K562 (cell line): ENCODE data around the gene CFAP90.

Experiments
- EZH2 ChIP-seq: IDR thresholded peaks from 2 replicates; pipeline ENCODE4 v1.6.1; 2012; ENCODE audit warnings: low read depth, mild to moderate bottlenecking, inconsistent platforms, low read length, borderline replicate concordance
- GTF2F1 ChIP-seq: IDR thresholded peaks from 2 replicates; pipeline ENCODE4 v1.6.1; 2011; ENCODE audit warnings: low read depth, low read length, improper control_type of control experiment
- HDAC2 ChIP-seq: fragments of 450-650 bp; IDR thresholded peaks from 2 replicates; pipeline ENCODE4 v1.6.1; 2016; ENCODE audit warnings: mild to moderate bottlenecking
- ILF3 ChIP-seq: fragments of 450-650 bp; IDR thresholded peaks from 2 replicates; pipeline ENCODE4 v1.6.1; 2018; ENCODE audit warnings: antibody characterized with exemption, mild to moderate bottlenecking, moderate library complexity, borderline replicate concordance
- JUN ChIP-seq, 2 experiments: sonication (generic) in 1 of 2; formaldehyde crosslinking in 1 of 2; IDR thresholded peaks; 2 replicates each; pipeline versions ENCODE4 v1.6.1 to v1.8.0; 2012 to 2022; ENCODE audit warnings: borderline replicate concordance in 2 of 2, mild to moderate bottlenecking in 2 of 2, improper control_type of control experiment in 1 of 2, low read depth in 1 of 2, low read length in 1 of 2, missing genetic modification reagents in 1 of 2
- JUND ChIP-seq, 2 experiments: IDR thresholded peaks; 2 replicates in 1 of 2; 3 replicates in 1 of 2; pipeline ENCODE4 v1.6.1; 2011; ENCODE audit warnings: borderline replicate concordance in 2 of 2, low read depth in 2 of 2, low read length in 2 of 2, improper control_type of control experiment in 1 of 2, missing biosample characterization in 1 of 2, missing genetic modification characterization in 1 of 2, missing genetic modification reagents in 1 of 2
- NFRKB ChIP-seq: fragments of 450-650 bp; IDR thresholded peaks from 2 replicates; pipeline ENCODE4 v1.6.1; 2016; ENCODE audit warnings: low read depth
- NR4A1 ChIP-seq, 2 experiments: fragments of 250-450 bp in 1 of 2; fragments of 450-650 bp in 1 of 2; sonication (Bioruptor Pico) in 1 of 2; IDR thresholded peaks; 2 replicates each; pipeline versions ENCODE4 v1.4.0 to v1.6.1; 2016 to 2020; ENCODE audit warnings: mild to moderate bottlenecking in 2 of 2, missing compliant biosample characterization in 1 of 2, missing genetic modification characterization in 1 of 2, moderate library complexity in 1 of 2
- PRMT5 ChIP-seq: sonication (generic); formaldehyde crosslinking; IDR thresholded peaks from 2 replicates; pipeline ENCODE4 v1.5.0; 2020; ENCODE audit warnings: missing genetic modification reagents
- SETDB1 ChIP-seq: IDR thresholded peaks from one replicate; pipeline ENCODE4 v1.6.1; 2012; ENCODE audit warnings: low read length, control low read depth, inconsistent platforms
- SP1 ChIP-seq: sonication (generic); formaldehyde crosslinking; IDR thresholded peaks from 2 replicates; pipeline ENCODE4 v1.8.1; 2022; ENCODE audit warnings: mild to moderate bottlenecking, missing genetic modification reagents
- SPI1 ChIP-seq: IDR thresholded peaks from 2 replicates; pipeline ENCODE4 v1.6.1; 2011; ENCODE audit warnings: low read depth, low read length, control low read depth, borderline replicate concordance
- ZSCAN29 ChIP-seq: fragments of 450-650 bp; IDR thresholded peaks from 2 replicates; pipeline ENCODE4 v1.6.1; 2017
- ZZZ3 ChIP-seq: fragments of 450-650 bp; IDR thresholded peaks from 2 replicates; pipeline ENCODE4 v1.6.1; 2016; ENCODE audit warnings: antibody characterized with exemption, mild to moderate bottlenecking, moderate library complexity

- no peak for TF ChIP-seq JUND (IDR thresholded peaks at IDR 0.05; ENCODE audit: borderline replicate concordance, low read depth, low read length)
- TF ChIP-seq JUND (tag; IDR thresholded peaks at IDR 0.05; ENCODE audit: borderline replicate concordance, low read depth, low read length): no peak
- no peak for TF ChIP-seq JUN (IDR thresholded peaks at IDR 0.05; ENCODE audit: borderline replicate concordance, low read depth, low read length)
- TF ChIP-seq JUN (CRISPR knock-in tag; IDR thresholded peaks at IDR 0.05; ENCODE audit: borderline replicate concordance): no peak
- no peak for TF ChIP-seq ILF3
- TF ChIP-seq SP1: no peak
- TF ChIP-seq EZH2: no peak
- TF ChIP-seq HDAC2: no peak
- no peak for TF ChIP-seq SETDB1
- TF ChIP-seq ZSCAN29: no peak
- no peak for TF ChIP-seq NFRKB
- no peak for TF ChIP-seq NR4A1 (CRISPR knock-in tag; IDR thresholded peaks at IDR 0.05)
- no peak for TF ChIP-seq NR4A1 (tag; IDR thresholded peaks at IDR 0.05)
- TF ChIP-seq GTF2F1: no peak
- no peak for TF ChIP-seq PRMT5 (CRISPR knock-in tag)
- TF ChIP-seq SPI1: no peak
- TF ChIP-seq ZZZ3: no peak
Measured at GRCh38 chr5:7881816-7882215, 30.9 kb upstream of the CFAP90 start.
